NCI-H1105 treated with DMSO at 0.1 percent for 48 hours (cell line): ENCODE data around the gene WDR86.

Source experiments
- DNase-seq: peaks from one replicate; lab custom pipeline; 2025; lab: John Stamatoyannopoulos, UW

WDR86 gene

GRCh38 chr7:151379193-151379520 lies 30.7 kb downstream of the WDR86 start:
- no peak for DNase-seq

- no peak for DNase-seq
Measured at GRCh38 chr7:151378496-151379192, 31.2 kb downstream of the WDR86 start.

GRCh38 chr7:151378011-151378410 lies 31.8 kb downstream of the WDR86 start:
- no peak for DNase-seq

- no peak for DNase-seq
Measured at GRCh38 chr7:151377406-151377805, 32.4 kb downstream of the WDR86 start.

GRCh38 chr7:151376218-151376902 lies 33.5 kb downstream of the WDR86 start:
- no peak for DNase-seq

- DNase-seq: no peak
Measured at GRCh38 chr7:151375530-151376217, 34.2 kb downstream of the WDR86 start.

GRCh38 chr7:151374726-151375125 lies 35.1 kb downstream of the WDR86 start:
- DNase-seq: no peak

GRCh38 chr7:151374139-151374538 lies 35.7 kb downstream of the WDR86 start:
- DNase-seq: no peak

- no peak for DNase-seq
Measured at GRCh38 chr7:151373599-151373998, 36.2 kb downstream of the WDR86 start.

GRCh38 chr7:151372612-151373265 lies 37.1 kb downstream of the WDR86 start:
- DNase-seq: no peak

- DNase-seq: no peak
Measured at GRCh38 chr7:151371266-151371665, 38.6 kb downstream of the WDR86 start.

GRCh38 chr7:151368136-151368571 lies 41.7 kb downstream of the WDR86 start:
- DNase-seq: peak; percentile 76

GRCh38 chr7:151367284-151367683 lies 42.6 kb downstream of the WDR86 start:
- no peak for DNase-seq

- DNase-seq: no peak
Measured at GRCh38 chr7:151366880-151367222, 43.0 kb downstream of the WDR86 start.

GRCh38 chr7:151366166-151366879 lies 43.5 kb downstream of the WDR86 start:
- DNase-seq: no peak

GRCh38 chr7:151363182-151363581 lies 46.7 kb downstream of the WDR86 start:
- no peak for DNase-seq

- no peak for DNase-seq
Measured at GRCh38 chr7:151361193-151361959, 48.5 kb downstream of the WDR86 start.

GRCh38 chr7:151352512-151352911 lies 57.3 kb downstream of the WDR86 start:
- no peak for DNase-seq

GRCh38 chr7:151351967-151352366 lies 57.9 kb downstream of the WDR86 start:
- DNase-seq: no peak

GRCh38 chr7:151351027-151351426 lies 58.8 kb downstream of the WDR86 start:
- DNase-seq: no peak

GRCh38 chr7:151349507-151349853 lies 60.4 kb downstream of the WDR86 start:
- no peak for DNase-seq
